IMR-90 (cell line): ENCODE data around the gene VAC14. TPM values are rescaled to one million over a fixed set of nuclear protein-coding genes. Genes with fewer than 3 reads are reported as not detected.

ENCODE experiments used
- ATAC-seq: fragments of 200-7000 bp; cut with Tn5 transposase; 2 replicates; pipeline ENCODE4 v1.9.1; 2020; ENCODE audit warnings: low read depth, mild to moderate bottlenecking, moderate library complexity
- BruUV-seq: library from RNA; stranded (reverse); fragments of 400-500 nt; replicated peaks from 2 replicates; lab custom pipeline; 2021; lab: Mats Ljungman, UMichigan
- CTCF ChIA-PET: fragments of 300-600 bp; formaldehyde crosslinking; extraction: SDS; loops from one replicate; lab custom pipeline; 2021; ENCODE audit warnings: antibody characterized with exemption; lab: Yijun Ruan, JAX
- POLR2A ChIA-PET: fragments of 300-600 bp; sonication (Branson Sonifier 250); formaldehyde crosslinking; loops from one replicate; lab custom pipeline; 2022; ENCODE audit warnings: antibody characterized with exemption; ENCODE audit not compliant: unreplicated experiment; lab: Charles Lee
- DNase-seq: peaks from one replicate; pipeline ENCODE4 v3.0.0; 2013
- H2AFZ ChIP-seq: replicated peaks from 2 replicates; pipeline ENCODE3; 2013; ENCODE audit warnings: low read length, mild to moderate bottlenecking; ENCODE audit not compliant: poor library complexity
- H2AK5ac ChIP-seq: 2 replicates; pipeline ENCODE4 v1.6.1; 2013; ENCODE audit warnings: low read depth, low read length, inconsistent platforms
- H2AK9ac ChIP-seq: replicated peaks from 2 replicates; pipeline ENCODE3; 2013; ENCODE audit warnings: mild to moderate bottlenecking, low read depth, low read length, moderate library complexity; ENCODE audit not compliant: poor library complexity
- H2BK120ac ChIP-seq: 2 replicates; pipeline ENCODE4 v1.6.1; 2013; ENCODE audit warnings: low read depth, low read length, inconsistent platforms
- H2BK15ac ChIP-seq: 3 replicates; pipeline ENCODE4 v1.6.1; 2013; ENCODE audit warnings: low read depth, low read length, inconsistent platforms
- H2BK20ac ChIP-seq: 2 replicates; pipeline ENCODE4 v1.6.1; 2013; ENCODE audit warnings: low read depth, mild to moderate bottlenecking, inconsistent platforms, low read length, moderate library complexity
- H2BK5ac ChIP-seq: 2 replicates; pipeline ENCODE4 v1.6.1; 2013; ENCODE audit warnings: mild to moderate bottlenecking, low read depth, low read length, inconsistent platforms; ENCODE audit not compliant: poor library complexity, severe bottlenecking
- H3K14ac ChIP-seq: replicated peaks from 2 replicates; pipeline ENCODE4 v1.6.1; 2013; ENCODE audit warnings: low read depth, low read length, inconsistent platforms
- H3K18ac ChIP-seq: 2 replicates; pipeline ENCODE4 v1.6.1; 2013; ENCODE audit warnings: low read depth, low read length, control low read depth
- H3K23ac ChIP-seq: 2 replicates; pipeline ENCODE4 v1.6.1; 2013; ENCODE audit warnings: low read depth, low read length, inconsistent platforms
- H3K27ac ChIP-seq: 2 replicates; pipeline ENCODE4 v1.5.1; 2013; ENCODE audit warnings: mild to moderate bottlenecking, control low read depth, low read length; ENCODE audit not compliant: insufficient read depth
- H3K27me3 ChIP-seq: 2 replicates; pipeline ENCODE4 v1.6.1; 2013; ENCODE audit warnings: low read length; ENCODE audit not compliant: control insufficient read depth, insufficient read depth
- H3K36me3 ChIP-seq: 2 replicates; pipeline ENCODE4 v1.6.1; 2013; ENCODE audit warnings: low read length, mixed read lengths; ENCODE audit not compliant: control insufficient read depth, insufficient read depth
- H3K4ac ChIP-seq: 2 replicates; pipeline ENCODE4 v1.6.1; 2013; ENCODE audit warnings: low read depth, low read length, inconsistent platforms
- H3K4me1 ChIP-seq: 2 replicates; pipeline ENCODE4 v1.6.1; 2013; ENCODE audit warnings: low read length, mixed read lengths; ENCODE audit not compliant: control insufficient read depth, insufficient read depth
- H3K4me2 ChIP-seq: 2 replicates; pipeline ENCODE4 v1.6.1; 2013; ENCODE audit warnings: low read depth, mild to moderate bottlenecking, control low read depth, low read length, moderate library complexity
- H3K4me3 ChIP-seq: 2 replicates; pipeline ENCODE4 v1.5.1; 2013; ENCODE audit warnings: low read depth, mild to moderate bottlenecking, control low read depth, low read length, moderate library complexity; ENCODE audit not compliant: insufficient read depth
- H3K56ac ChIP-seq: 2 replicates; pipeline ENCODE4 v1.6.1; 2013; ENCODE audit warnings: low read length, inconsistent platforms; ENCODE audit not compliant: insufficient read depth; ENCODE audit errors: extremely low read depth
- H3K79me1 ChIP-seq, 2 experiments: 2 replicates each; pipeline ENCODE4 v1.6.1; 2013; ENCODE audit warnings: low read length in 2 of 2, inconsistent platforms in 1 of 2, low read depth in 1 of 2
- H3K9ac ChIP-seq: 2 replicates; pipeline ENCODE4 v1.6.1; 2013; ENCODE audit warnings: low read depth, low read length, control low read depth
- H3K9me1 ChIP-seq: 2 replicates; pipeline ENCODE4 v1.6.1; 2013; ENCODE audit warnings: low read length, inconsistent platforms; ENCODE audit not compliant: insufficient read depth
- H3K9me3 ChIP-seq: 2 replicates; pipeline ENCODE4 v1.6.1; 2013; ENCODE audit warnings: low read length; ENCODE audit not compliant: control insufficient read depth, insufficient read depth
- H4K20me1 ChIP-seq: 2 replicates; pipeline ENCODE4 v1.6.1; 2013; ENCODE audit warnings: low read length, inconsistent platforms; ENCODE audit not compliant: insufficient read depth
- H4K5ac ChIP-seq: 2 replicates; pipeline ENCODE4 v1.6.1; 2013; ENCODE audit warnings: mild to moderate bottlenecking, low read depth, low read length, control low read depth
- H4K8ac ChIP-seq, 2 experiments: 2 replicates each; pipeline ENCODE4 v1.6.1; 2013; ENCODE audit warnings: low read depth in 2 of 2, low read length in 2 of 2, control low read depth in 1 of 2, inconsistent platforms in 1 of 2
- H4K91ac ChIP-seq: 2 replicates; pipeline ENCODE4 v1.6.1; 2013; ENCODE audit warnings: low read depth, low read length, inconsistent platforms; ENCODE audit not compliant: insufficient read depth
- BHLHE40 ChIP-seq: fragments of 150-350 bp; IDR thresholded peaks from 2 replicates; pipeline ENCODE4 v1.6.1; 2016; ENCODE audit warnings: mild to moderate bottlenecking, low read depth, low read length
- CEBPB ChIP-seq: IDR thresholded peaks from 2 replicates; pipeline ENCODE4 v1.6.1; 2012; ENCODE audit warnings: low read depth, low read length, improper control_type of control experiment
- CHD1 ChIP-seq: IDR thresholded peaks from 2 replicates; pipeline ENCODE4 v1.6.1; 2012; ENCODE audit warnings: low read depth, low read length, improper control_type of control experiment
- CTCF ChIP-seq: conservative IDR thresholded peaks from 2 replicates; pipeline ENCODE4 v1.5.1; 2012; ENCODE audit warnings: mild to moderate bottlenecking, low read depth, low read length, improper control_type of control experiment
- ELK1 ChIP-seq: fragments of 150-350 bp; IDR thresholded peaks from 2 replicates; pipeline ENCODE4 v1.6.1; 2016; ENCODE audit warnings: low read depth, mild to moderate bottlenecking, low read length, moderate library complexity, borderline replicate concordance
- MAZ ChIP-seq: IDR thresholded peaks from 2 replicates; pipeline ENCODE4 v1.6.1; 2012; ENCODE audit warnings: low read depth, mild to moderate bottlenecking, low read length, improper control_type of control experiment, moderate library complexity, borderline replicate concordance
- NFE2L2 ChIP-seq: fragments of 150-350 bp; IDR thresholded peaks from 2 replicates; pipeline ENCODE4 v1.6.1; 2016; ENCODE audit warnings: low read depth, mild to moderate bottlenecking, low read length
- RAD21 ChIP-seq: IDR thresholded peaks from 2 replicates; pipeline ENCODE4 v1.6.1; 2012; ENCODE audit warnings: low read length, improper control_type of control experiment
- RCOR1 ChIP-seq: IDR thresholded peaks from 2 replicates; pipeline ENCODE4 v1.6.1; 2012; ENCODE audit warnings: mild to moderate bottlenecking, low read length, improper control_type of control experiment; ENCODE audit not compliant: insufficient replicate concordance
- WGBS, 2 experiments: methylation state at CpG; one replicate each; pipeline versions ENCODE4 v1.1.5 to v1.1.7; 2013; ENCODE audit warnings: missing lambda C conversion rate in 2 of 2; ENCODE audit not compliant: insufficient read length in 1 of 2; ENCODE audit errors: extremely low coverage in 2 of 2; 5-methylcytosine and 5-hydroxymethylcytosine counted together
- dilution Hi-C: fragments of 300-500 bp; cut with HindIII; formaldehyde crosslinking; loops from one replicate; pipeline ENCODE4 v1.14.3; 2018; ENCODE audit warnings: low sequenced_read_pairs; ENCODE audit not compliant: unreplicated experiment
- in situ Hi-C: fragments of 300-500 bp; cut with MboI; formaldehyde crosslinking; loops from 3 replicates; pipeline ENCODE4 v1.14.3; 2019; ENCODE audit warnings: low sequenced_read_pairs, inconsistent platforms, mixed read lengths
- intact Hi-C: fragments of 100-400 bp; cut with micrococcal nuclease; formaldehyde crosslinking; loops from 2 replicates; pipeline ENCODE4 v1.10.0; 2022
- polyA plus RNA-seq, 3 experiments: library from polyadenylated mRNA; depleted of rRNA; stranded (reverse); fragments of >200 nt; gene quantifications; 2 replicates each; pipeline ENCODE4 v1.2.3, GENCODE V29; 2012; ENCODE audit warnings: low replicate concordance in 1 of 3
- total RNA-seq: library from RNA; depleted of rRNA; stranded (reverse); fragments of >200 nt; gene quantifications from 2 replicates; pipeline ENCODE4 v1.2.3, GENCODE V29; 2012

VAC14 gene
- total and polyA plus RNA-seq, 2 of the 4 experiments (the other 2 are of a cell fraction), result 21.1 to 40.2 TPM

GRCh38 chr16:70701036-70701435 is 99.9 kb downstream of the VAC14 start:
- Histone ChIP-seq H4K20me1 (no peaks in the 10 kb centered on the region), H3K4me3 (no peak overlapping the region), H3K23ac (0 out of 2 replicates have a peak overlapping the region, but pooled peaks have one; percentile 32), H3K4me1 (peaks cover 52% of the 10 kb centered on the region), H2AFZ (no peak overlapping the region), H3K18ac (peak overlapping the region; percentile 71; the same call in 1 of the 2 replicates), H2BK120ac (peak overlapping the region; percentile 99), H3K9me1 (peaks cover 45% of the 10 kb centered on the region), H2AK9ac (peak overlapping the region; percentile 46), H3K14ac (peak overlapping the region; percentile 57), H3K27me3 (no peaks in the 10 kb centered on the region), H2BK20ac (peak overlapping the region; percentile 11), H4K8ac (peak overlapping the region; percentile 4 to 73; a peak in 2 of 4 replicates), H3K4me2 (no peak overlapping the region), H2BK5ac (peak overlapping the region; percentile 45), H3K27ac (peak overlapping the region; percentile 80), H3K4ac (peak overlapping the region; percentile 97), H3K9me3 (no peaks in the 10 kb centered on the region), H3K36me3 (no peaks in the 10 kb centered on the region; the same call in 1 of the 2 replicates), H4K5ac (peak overlapping the region; percentile 22), H3K56ac (no peak overlapping the region), H2AK5ac (peak overlapping the region; percentile 100), H3K79me1 (peaks cover 0 to 43% of the 10 kb centered on the region in 2 experiments; a peak in 2 of 4 replicates), H2BK15ac (no peak overlapping the region; the same call in 2 of the 3 replicates), H3K9ac (no peak overlapping the region), H4K91ac (peak overlapping the region; percentile 99)
- ATAC-seq, result no peak
- 100% methylated on average over 2 of the region's 3 CpGs; no CpG with 5 or more reads in 1 of the 2 experiments for WGBS, 2 experiments
- intact Hi-C loops, result no loop called here
- in situ Hi-C loops, result no loop called here
- dilution Hi-C loops, result no loop called here
- BruUV-seq, result no TSS peak
- POLR2A ChIA-PET, result no interaction called here
- CTCF ChIA-PET, result no interaction called here
- DNase-seq, result no peak
- no peak for TF ChIP-seq RCOR1
- TF ChIP-seq CTCF, result no peak
- TF ChIP-seq ELK1, result no peak
- no peak for TF ChIP-seq CEBPB
- TF ChIP-seq MAZ, result no peak
- no peak for TF ChIP-seq RAD21
- TF ChIP-seq CHD1, result no peak
- TF ChIP-seq NFE2L2, result no peak
- TF ChIP-seq BHLHE40, result no peak
